Myocyte (in vitro differentiated cells): ENCODE results near the gene PROSER1. TPM values are rescaled to one million over a fixed set of nuclear protein-coding genes. Genes with fewer than 3 reads are reported as not detected.

Experiments used
- total RNA-seq: library from RNA; depleted of rRNA; stranded (reverse); fragments of >200 nt; gene quantifications from 2 replicates; pipeline ENCODE4 v1.2.3, GENCODE V29; 2014

PROSER1 gene
- total RNA-seq, 1 donor from 2014 or later: 16.1 TPM

Other genes with a start within 250 kb of the PROSER1 start
- not detected in 2 replicates for gene STOML3, start 47.3 kb downstream of the PROSER1 start, total RNA-seq
- gene NHLRC3, start 367 bp upstream of the PROSER1 start, total RNA-seq: 19.5 and 19.6 TPM in 2 replicates